IMR-90 (cell line): ENCODE results near the gene PPP2R1B. TPM values are rescaled to one million over a fixed set of nuclear protein-coding genes. Genes with fewer than 3 reads are reported as not detected.

Experiments
- ATAC-seq: fragments of 200-7000 bp; cut with Tn5 transposase; 2 replicates; pipeline ENCODE4 v1.9.1; 2020; ENCODE audit warnings: low read depth, mild to moderate bottlenecking, moderate library complexity
- BruUV-seq: library from RNA; stranded (reverse); fragments of 400-500 nt; replicated peaks from 2 replicates; lab custom pipeline; 2021; lab: Mats Ljungman, UMichigan
- CTCF ChIA-PET: fragments of 300-600 bp; formaldehyde crosslinking; extraction: SDS; loops from one replicate; lab custom pipeline; 2021; ENCODE audit warnings: antibody characterized with exemption; lab: Yijun Ruan, JAX
- POLR2A ChIA-PET: fragments of 300-600 bp; sonication (Branson Sonifier 250); formaldehyde crosslinking; loops from one replicate; lab custom pipeline; 2022; ENCODE audit warnings: antibody characterized with exemption; ENCODE audit not compliant: unreplicated experiment; lab: Charles Lee
- DNase-seq: peaks from one replicate; pipeline ENCODE4 v3.0.0; 2013
- H2AFZ ChIP-seq: replicated peaks from 2 replicates; pipeline ENCODE3; 2013; ENCODE audit warnings: low read length, mild to moderate bottlenecking; ENCODE audit not compliant: poor library complexity
- H2AK5ac ChIP-seq: 2 replicates; pipeline ENCODE4 v1.6.1; 2013; ENCODE audit warnings: low read depth, low read length, inconsistent platforms
- H2AK9ac ChIP-seq: replicated peaks from 2 replicates; pipeline ENCODE3; 2013; ENCODE audit warnings: mild to moderate bottlenecking, low read depth, low read length, moderate library complexity; ENCODE audit not compliant: poor library complexity
- H2BK120ac ChIP-seq: 2 replicates; pipeline ENCODE4 v1.6.1; 2013; ENCODE audit warnings: low read depth, low read length, inconsistent platforms
- H2BK15ac ChIP-seq: 3 replicates; pipeline ENCODE4 v1.6.1; 2013; ENCODE audit warnings: low read depth, low read length, inconsistent platforms
- H2BK20ac ChIP-seq: 2 replicates; pipeline ENCODE4 v1.6.1; 2013; ENCODE audit warnings: low read depth, mild to moderate bottlenecking, inconsistent platforms, low read length, moderate library complexity
- H2BK5ac ChIP-seq: 2 replicates; pipeline ENCODE4 v1.6.1; 2013; ENCODE audit warnings: mild to moderate bottlenecking, low read depth, low read length, inconsistent platforms; ENCODE audit not compliant: poor library complexity, severe bottlenecking
- H3K14ac ChIP-seq: replicated peaks from 2 replicates; pipeline ENCODE4 v1.6.1; 2013; ENCODE audit warnings: low read depth, low read length, inconsistent platforms
- H3K18ac ChIP-seq: 2 replicates; pipeline ENCODE4 v1.6.1; 2013; ENCODE audit warnings: low read depth, low read length, control low read depth
- H3K23ac ChIP-seq: 2 replicates; pipeline ENCODE4 v1.6.1; 2013; ENCODE audit warnings: low read depth, low read length, inconsistent platforms
- H3K27ac ChIP-seq: 2 replicates; pipeline ENCODE4 v1.5.1; 2013; ENCODE audit warnings: mild to moderate bottlenecking, control low read depth, low read length; ENCODE audit not compliant: insufficient read depth
- H3K27me3 ChIP-seq: 2 replicates; pipeline ENCODE4 v1.6.1; 2013; ENCODE audit warnings: low read length; ENCODE audit not compliant: control insufficient read depth, insufficient read depth
- H3K36me3 ChIP-seq: 2 replicates; pipeline ENCODE4 v1.6.1; 2013; ENCODE audit warnings: low read length, mixed read lengths; ENCODE audit not compliant: control insufficient read depth, insufficient read depth
- H3K4ac ChIP-seq: 2 replicates; pipeline ENCODE4 v1.6.1; 2013; ENCODE audit warnings: low read depth, low read length, inconsistent platforms
- H3K4me1 ChIP-seq: 2 replicates; pipeline ENCODE4 v1.6.1; 2013; ENCODE audit warnings: low read length, mixed read lengths; ENCODE audit not compliant: control insufficient read depth, insufficient read depth
- H3K4me2 ChIP-seq: 2 replicates; pipeline ENCODE4 v1.6.1; 2013; ENCODE audit warnings: low read depth, mild to moderate bottlenecking, control low read depth, low read length, moderate library complexity
- H3K4me3 ChIP-seq: 2 replicates; pipeline ENCODE4 v1.5.1; 2013; ENCODE audit warnings: low read depth, mild to moderate bottlenecking, control low read depth, low read length, moderate library complexity; ENCODE audit not compliant: insufficient read depth
- H3K56ac ChIP-seq: 2 replicates; pipeline ENCODE4 v1.6.1; 2013; ENCODE audit warnings: low read length, inconsistent platforms; ENCODE audit not compliant: insufficient read depth; ENCODE audit errors: extremely low read depth
- H3K79me1 ChIP-seq, 2 experiments: 2 replicates each; pipeline ENCODE4 v1.6.1; 2013; ENCODE audit warnings: low read length in 2 of 2, inconsistent platforms in 1 of 2, low read depth in 1 of 2
- H3K9ac ChIP-seq: 2 replicates; pipeline ENCODE4 v1.6.1; 2013; ENCODE audit warnings: low read depth, low read length, control low read depth
- H3K9me1 ChIP-seq: 2 replicates; pipeline ENCODE4 v1.6.1; 2013; ENCODE audit warnings: low read length, inconsistent platforms; ENCODE audit not compliant: insufficient read depth
- H3K9me3 ChIP-seq: 2 replicates; pipeline ENCODE4 v1.6.1; 2013; ENCODE audit warnings: low read length; ENCODE audit not compliant: control insufficient read depth, insufficient read depth
- H4K20me1 ChIP-seq: 2 replicates; pipeline ENCODE4 v1.6.1; 2013; ENCODE audit warnings: low read length, inconsistent platforms; ENCODE audit not compliant: insufficient read depth
- H4K5ac ChIP-seq: 2 replicates; pipeline ENCODE4 v1.6.1; 2013; ENCODE audit warnings: mild to moderate bottlenecking, low read depth, low read length, control low read depth
- H4K8ac ChIP-seq, 2 experiments: 2 replicates each; pipeline ENCODE4 v1.6.1; 2013; ENCODE audit warnings: low read depth in 2 of 2, low read length in 2 of 2, control low read depth in 1 of 2, inconsistent platforms in 1 of 2
- H4K91ac ChIP-seq: 2 replicates; pipeline ENCODE4 v1.6.1; 2013; ENCODE audit warnings: low read depth, low read length, inconsistent platforms; ENCODE audit not compliant: insufficient read depth
- BHLHE40 ChIP-seq: fragments of 150-350 bp; IDR thresholded peaks from 2 replicates; pipeline ENCODE4 v1.6.1; 2016; ENCODE audit warnings: mild to moderate bottlenecking, low read depth, low read length
- CEBPB ChIP-seq: IDR thresholded peaks from 2 replicates; pipeline ENCODE4 v1.6.1; 2012; ENCODE audit warnings: low read depth, low read length, improper control_type of control experiment
- CHD1 ChIP-seq: IDR thresholded peaks from 2 replicates; pipeline ENCODE4 v1.6.1; 2012; ENCODE audit warnings: low read depth, low read length, improper control_type of control experiment
- MAFK ChIP-seq: IDR thresholded peaks from 2 replicates; pipeline ENCODE4 v1.6.1; 2012; ENCODE audit warnings: low read depth, low read length, improper control_type of control experiment
- MAZ ChIP-seq: IDR thresholded peaks from 2 replicates; pipeline ENCODE4 v1.6.1; 2012; ENCODE audit warnings: low read depth, mild to moderate bottlenecking, low read length, improper control_type of control experiment, moderate library complexity, borderline replicate concordance
- MXI1 ChIP-seq: IDR thresholded peaks from 2 replicates; pipeline ENCODE4 v1.6.1; 2012; ENCODE audit warnings: low read depth, mild to moderate bottlenecking, low read length, moderate library complexity, borderline replicate concordance
- NFE2L2 ChIP-seq: fragments of 150-350 bp; IDR thresholded peaks from 2 replicates; pipeline ENCODE4 v1.6.1; 2016; ENCODE audit warnings: low read depth, mild to moderate bottlenecking, low read length
- POLR2A ChIP-seq: IDR thresholded peaks from 2 replicates; pipeline ENCODE4 v1.6.1; 2012; ENCODE audit warnings: mild to moderate bottlenecking, low read depth, low read length
- RAD21 ChIP-seq: IDR thresholded peaks from 2 replicates; pipeline ENCODE4 v1.6.1; 2012; ENCODE audit warnings: low read length, improper control_type of control experiment
- RCOR1 ChIP-seq: IDR thresholded peaks from 2 replicates; pipeline ENCODE4 v1.6.1; 2012; ENCODE audit warnings: mild to moderate bottlenecking, low read length, improper control_type of control experiment; ENCODE audit not compliant: insufficient replicate concordance
- RFX5 ChIP-seq: IDR thresholded peaks from 2 replicates; pipeline ENCODE4 v1.8.0; 2012; ENCODE audit warnings: low read depth, mild to moderate bottlenecking, low read length, moderate library complexity
- WGBS, 2 experiments: methylation state at CpG; one replicate each; pipeline versions ENCODE4 v1.1.5 to v1.1.7; 2013; ENCODE audit warnings: missing lambda C conversion rate in 2 of 2; ENCODE audit not compliant: insufficient read length in 1 of 2; ENCODE audit errors: extremely low coverage in 2 of 2; 5-methylcytosine and 5-hydroxymethylcytosine counted together
- dilution Hi-C: fragments of 300-500 bp; cut with HindIII; formaldehyde crosslinking; loops from one replicate; pipeline ENCODE4 v1.14.3; 2018; ENCODE audit warnings: low sequenced_read_pairs; ENCODE audit not compliant: unreplicated experiment
- in situ Hi-C: fragments of 300-500 bp; cut with MboI; formaldehyde crosslinking; loops from 3 replicates; pipeline ENCODE4 v1.14.3; 2019; ENCODE audit warnings: low sequenced_read_pairs, inconsistent platforms, mixed read lengths
- intact Hi-C: fragments of 100-400 bp; cut with micrococcal nuclease; formaldehyde crosslinking; loops from 2 replicates; pipeline ENCODE4 v1.10.0; 2022
- polyA plus RNA-seq, 3 experiments: library from polyadenylated mRNA; depleted of rRNA; stranded (reverse); fragments of >200 nt; gene quantifications; 2 replicates each; pipeline ENCODE4 v1.2.3, GENCODE V29; 2012; ENCODE audit warnings: low replicate concordance in 1 of 3
- total RNA-seq: library from RNA; depleted of rRNA; stranded (reverse); fragments of >200 nt; gene quantifications from 2 replicates; pipeline ENCODE4 v1.2.3, GENCODE V29; 2012
- TF ChIP-seq, protein P1 (sequence below): fragments of 150-350 bp; IDR thresholded peaks from 2 replicates; pipeline ENCODE4 v1.6.1; 2016; ENCODE audit warnings: low read depth, mild to moderate bottlenecking, low read length, moderate library complexity, borderline replicate concordance
- TF ChIP-seq, protein P2 (sequence below): fragments of 150-350 bp; IDR thresholded peaks from 2 replicates; pipeline ENCODE4 v1.6.1; 2017; ENCODE audit warnings: mild to moderate bottlenecking, antibody characterized with exemption, low read length, low read depth

Gene PPP2R1B
- total and polyA plus RNA-seq, 2 of the 4 experiments (the other 2 are of a cell fraction) = 23.0 to 62.9 TPM

DNA sequence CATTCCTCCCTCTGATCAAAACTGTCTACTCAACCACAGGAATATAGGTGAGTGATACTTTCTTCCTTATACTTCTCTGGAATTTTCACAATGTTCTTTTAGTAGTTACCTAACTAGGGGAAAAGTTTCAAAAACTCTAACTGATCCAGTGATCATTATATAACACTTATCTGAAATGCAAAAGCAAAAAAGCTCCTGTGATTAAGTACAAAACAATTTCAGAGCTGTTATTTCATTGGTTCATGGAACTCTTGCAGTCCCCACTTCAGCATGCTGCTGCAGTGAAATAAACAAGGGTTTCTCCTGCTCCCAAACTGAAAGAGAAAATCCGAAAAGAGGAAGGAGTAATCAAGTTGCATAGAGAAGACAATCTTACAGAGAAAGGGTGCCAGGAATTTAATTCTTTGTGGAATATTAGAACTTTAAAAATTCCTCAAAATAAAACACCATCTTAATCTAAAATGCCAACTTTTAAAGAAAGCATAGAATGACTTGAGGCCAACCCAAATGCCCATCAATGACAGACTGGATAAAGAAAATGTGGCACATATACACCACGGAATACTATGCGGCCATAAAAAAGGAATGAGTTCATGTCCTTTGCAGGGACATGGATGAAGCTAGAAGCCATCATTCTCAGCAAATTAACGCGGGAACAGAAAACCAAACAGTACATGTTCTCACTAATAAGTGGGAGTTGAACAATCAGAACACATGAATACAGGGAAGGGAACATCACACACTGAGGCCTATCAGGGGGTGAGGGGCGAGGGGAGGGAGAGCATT is 20.3 kb downstream of the PPP2R1B start:
- TF ChIP-seq CEBPB = no peak
- TF ChIP-seq BHLHE40 = no peak
- TF ChIP-seq CHD1 = no peak
- no peak for TF ChIP-seq MXI1
- TF ChIP-seq, protein P1, sequence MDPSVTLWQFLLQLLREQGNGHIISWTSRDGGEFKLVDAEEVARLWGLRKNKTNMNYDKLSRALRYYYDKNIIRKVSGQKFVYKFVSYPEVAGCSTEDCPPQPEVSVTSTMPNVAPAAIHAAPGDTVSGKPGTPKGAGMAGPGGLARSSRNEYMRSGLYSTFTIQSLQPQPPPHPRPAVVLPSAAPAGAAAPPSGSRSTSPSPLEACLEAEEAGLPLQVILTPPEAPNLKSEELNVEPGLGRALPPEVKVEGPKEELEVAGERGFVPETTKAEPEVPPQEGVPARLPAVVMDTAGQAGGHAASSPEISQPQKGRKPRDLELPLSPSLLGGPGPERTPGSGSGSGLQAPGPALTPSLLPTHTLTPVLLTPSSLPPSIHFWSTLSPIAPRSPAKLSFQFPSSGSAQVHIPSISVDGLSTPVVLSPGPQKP = no peak
- no peak for TF ChIP-seq NFE2L2
- TF ChIP-seq, protein P2, sequence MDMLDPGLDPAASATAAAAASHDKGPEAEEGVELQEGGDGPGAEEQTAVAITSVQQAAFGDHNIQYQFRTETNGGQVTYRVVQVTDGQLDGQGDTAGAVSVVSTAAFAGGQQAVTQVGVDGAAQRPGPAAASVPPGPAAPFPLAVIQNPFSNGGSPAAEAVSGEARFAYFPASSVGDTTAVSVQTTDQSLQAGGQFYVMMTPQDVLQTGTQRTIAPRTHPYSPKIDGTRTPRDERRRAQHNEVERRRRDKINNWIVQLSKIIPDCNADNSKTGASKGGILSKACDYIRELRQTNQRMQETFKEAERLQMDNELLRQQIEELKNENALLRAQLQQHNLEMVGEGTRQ = no peak
- TF ChIP-seq POLR2A = no peak
- no peak for TF ChIP-seq MAFK
- TF ChIP-seq RFX5 = no peak
- no peak for TF ChIP-seq RCOR1
- TF ChIP-seq RAD21 = no peak
- no peak for TF ChIP-seq MAZ
- ChIA-PET POLR2A (interaction anchor here (1.0 kb wide), 1 partner anchor 9 kb away, joined by 3 read pairs; no protein-coding TSS in a partner anchor), CTCF (no interaction called here)
- peak overlapping the region; percentile 63; the same call in 1 of the 2 replicates for H3K23ac ChIP-seq
- peak overlapping the region; percentile 68; the same call in 1 of the 2 replicates for H3K14ac ChIP-seq
- no CpG with 5 or more reads among the region's 6 CpGs for WGBS, 2 experiments
- H2BK120ac ChIP-seq = peak overlapping the region; percentile 78
- peak overlapping the region; percentile 6; the same call in 1 of the 2 replicates for H3K18ac ChIP-seq
- H3K9me1 ChIP-seq = peaks cover 16% of the 10 kb centered on the region
- in situ Hi-C loops = no loop called here
- peak overlapping the region; percentile 80; the same call in 1 of the 2 replicates for H3K4ac ChIP-seq
- no peak overlapping the region for H2AK9ac ChIP-seq
- no peaks in the 10 kb centered on the region for H3K9me3 ChIP-seq
- H3K56ac ChIP-seq = no peak overlapping the region; the same call in 1 of the 2 replicates
- H3K36me3 ChIP-seq = peaks cover 36% of the 10 kb centered on the region
- intact Hi-C loops = no loop called here
- H2BK5ac ChIP-seq = peak overlapping the region; percentile 96
- peak overlapping the region; percentile 21; the same call in 1 of the 2 replicates for H4K5ac ChIP-seq
- peak overlapping the region; percentile 35; the same call in 1 of the 2 replicates for H3K4me2 ChIP-seq
- H4K8ac ChIP-seq = peak overlapping the region in 1 of 2 experiments; percentile 74; a peak in 2 of 4 replicates
- no peaks in the 10 kb centered on the region for H3K27me3 ChIP-seq
- dilution Hi-C loops = no loop called here
- H4K91ac ChIP-seq = peak overlapping the region; percentile 70
- peaks cover 34 to 43% of the 10 kb centered on the region in 2 experiments for H3K79me1 ChIP-seq
- H2AK5ac ChIP-seq = peak overlapping the region; percentile 80; the same call in 1 of the 2 replicates
- peaks cover 8% of the 10 kb centered on the region for H3K4me1 ChIP-seq
- no peak overlapping the region for H2AFZ ChIP-seq
- BruUV-seq = no TSS peak
- ATAC-seq (peak; percentile 75), DNase-seq (peak; percentile 75)
- peak overlapping the region; percentile 92; the same call in 1 of the 3 replicates for H2BK15ac ChIP-seq
- H4K20me1 ChIP-seq = no peaks in the 10 kb centered on the region
- H3K9ac ChIP-seq = no peak overlapping the region; the same call in 1 of the 2 replicates
- peak overlapping the region; percentile 83 for H2BK20ac ChIP-seq
- H3K27ac ChIP-seq = peak overlapping the region; percentile 86; the same call in 1 of the 2 replicates
- no peak overlapping the region for H3K4me3 ChIP-seq
